DMS153 (cell line): ENCODE measurements around the gene C2orf66.

Source experiments
- DNase-seq: peaks from one replicate; lab custom pipeline; 2025; lab: John Stamatoyannopoulos, UW

Gene C2orf66

DNA sequence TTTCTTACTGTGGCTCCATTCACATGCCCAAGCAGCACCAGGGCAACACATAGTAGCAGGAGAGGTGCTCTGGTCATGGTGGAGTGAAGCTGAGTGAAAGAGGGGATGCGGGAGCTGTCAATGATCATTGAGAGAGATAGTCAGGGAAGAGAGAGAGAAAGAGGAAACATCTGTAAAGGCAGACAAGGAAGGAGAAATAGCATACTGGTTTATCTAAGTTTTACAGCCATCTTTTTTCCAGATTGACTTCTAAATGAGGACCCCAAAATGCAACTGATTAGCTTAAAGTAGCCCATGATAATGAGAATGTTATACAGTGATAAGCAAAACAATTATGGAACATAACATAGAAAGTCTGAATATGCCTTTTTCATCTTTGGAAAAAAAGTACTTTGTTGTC lies at the start of gene C2orf66:
Gene C2orf66 (minus strand): TSS at position 96 of the 400 bp plus-strand sequence. CDS start 19 bp downstream, at position 77.
- DNase-seq = no peak

- DNase-seq = no peak
Observed at GRCh38 chr2:196854629-196855028, 45.5 kb upstream of the C2orf66 start.

- no peak for DNase-seq
Observed at GRCh38 chr2:196853301-196854087, 44.3 kb upstream of the C2orf66 start.

DNA sequence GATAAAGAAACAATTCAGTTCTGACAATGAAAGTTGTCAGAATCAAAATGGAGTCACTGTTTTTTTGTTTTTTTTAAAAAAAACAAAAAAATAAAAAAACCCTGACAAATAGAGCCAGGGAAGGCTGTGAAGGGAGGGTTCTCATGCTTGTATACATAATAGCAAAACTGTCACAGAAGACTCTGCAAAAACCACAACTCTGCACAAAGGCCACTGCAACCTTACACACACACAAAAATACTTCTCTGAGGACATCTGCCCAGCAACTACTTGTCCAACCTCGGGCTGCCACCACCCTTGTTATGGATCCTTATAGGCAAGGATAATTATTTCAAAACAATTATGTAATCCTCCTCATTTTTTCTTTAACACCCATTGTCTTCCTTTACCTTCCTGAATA lies 41.9 kb upstream of the C2orf66 start:
- DNase-seq = no peak

DNA sequence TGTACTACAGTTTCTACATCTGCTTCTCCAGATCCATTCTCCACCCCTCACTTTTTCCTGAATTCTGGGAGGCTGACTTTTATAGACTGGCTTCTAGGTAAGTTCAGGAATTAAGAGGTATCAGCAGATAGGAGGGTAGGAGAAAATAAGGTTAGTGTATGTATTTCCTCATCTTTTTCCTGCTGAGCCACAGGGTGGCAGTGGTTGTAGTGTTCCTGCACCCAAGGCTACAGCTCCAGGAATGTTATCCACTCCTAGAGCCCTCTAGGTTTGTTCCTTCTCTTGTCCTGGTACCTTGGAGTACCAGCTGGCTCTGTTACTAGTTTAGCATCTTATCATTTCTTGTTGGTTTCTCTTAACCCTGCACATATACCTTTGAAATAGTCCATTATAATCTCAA lies 40.7 kb upstream of the C2orf66 start:
- peak; percentile 20 for DNase-seq

DNA sequence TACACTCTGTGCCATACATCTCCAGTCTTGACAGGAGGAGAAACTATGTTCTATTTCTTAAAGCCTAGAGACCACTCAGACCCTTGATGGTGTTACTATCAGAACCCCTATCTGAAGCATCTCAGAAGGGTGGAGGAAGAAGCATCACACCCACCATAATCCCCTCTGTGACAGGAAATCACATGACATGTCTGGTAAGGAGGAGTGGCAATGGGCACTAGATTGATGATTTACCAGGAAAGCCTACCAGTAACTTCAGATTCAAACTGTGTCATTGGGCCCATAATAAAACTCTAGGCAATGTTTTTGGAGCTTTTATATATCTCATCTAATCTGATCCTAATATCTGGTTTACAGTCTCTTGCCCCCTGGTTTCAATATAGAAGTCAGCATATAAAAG lies 37.1 kb upstream of the C2orf66 start:
- DNase-seq = no peak

DNA sequence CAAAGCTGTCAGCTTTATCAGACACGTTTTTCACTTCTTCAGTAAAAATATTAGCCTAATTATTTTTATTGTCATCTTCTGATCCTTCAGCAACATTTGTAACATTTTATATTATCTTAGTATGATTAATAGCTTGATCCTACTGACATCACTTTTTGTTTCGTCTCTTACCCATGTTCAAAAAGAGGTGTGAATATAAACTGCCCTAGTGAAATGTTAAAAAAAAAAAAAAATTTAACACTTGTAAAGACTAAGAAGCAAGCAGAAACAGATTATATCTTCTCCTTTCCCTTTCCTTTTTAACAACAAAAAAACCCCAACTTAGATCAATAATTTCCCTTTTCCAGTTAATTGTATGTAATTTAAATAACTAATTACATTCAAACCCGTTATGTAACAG lies 36.2 kb upstream of the C2orf66 start:
- DNase-seq = no peak

DNA sequence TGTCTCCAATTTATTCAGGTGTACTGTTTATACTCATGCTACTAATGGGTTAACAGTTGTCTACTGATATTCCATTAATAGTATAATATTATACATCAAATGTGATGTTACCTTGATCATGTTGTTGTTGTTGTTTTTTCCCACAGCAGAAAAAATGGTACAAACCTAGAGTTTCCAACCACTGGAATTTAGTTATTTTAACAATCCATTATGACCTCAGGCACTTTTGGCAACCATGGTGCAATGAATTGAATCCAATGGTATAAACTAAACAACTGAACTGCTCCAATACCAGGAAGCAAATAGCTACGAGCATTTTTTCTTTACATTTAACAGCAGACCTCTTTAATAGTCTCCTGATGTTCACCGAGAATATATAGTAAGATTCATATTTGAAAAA lies 31.0 kb upstream of the C2orf66 start:
- no peak for DNase-seq

DNA sequence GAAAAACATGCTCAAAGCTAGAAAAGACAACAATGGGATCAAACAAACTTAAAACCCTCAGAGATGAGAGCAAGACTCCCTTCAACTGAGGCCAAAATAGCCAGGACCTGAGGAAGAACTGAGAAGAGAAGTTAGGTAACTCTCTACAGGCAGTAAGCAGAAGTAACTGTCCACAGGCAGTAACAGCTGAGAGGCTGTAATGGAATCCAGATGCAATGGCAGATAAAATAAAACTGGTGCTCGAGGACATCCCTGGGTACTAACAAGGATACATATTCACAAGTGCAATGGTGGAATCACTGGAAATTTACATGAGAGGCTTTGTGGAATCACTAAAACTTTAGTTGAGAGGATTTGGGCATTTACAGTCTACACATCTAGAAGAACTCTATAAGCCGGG lies 30.4 kb upstream of the C2orf66 start:
- DNase-seq = no peak

DNA sequence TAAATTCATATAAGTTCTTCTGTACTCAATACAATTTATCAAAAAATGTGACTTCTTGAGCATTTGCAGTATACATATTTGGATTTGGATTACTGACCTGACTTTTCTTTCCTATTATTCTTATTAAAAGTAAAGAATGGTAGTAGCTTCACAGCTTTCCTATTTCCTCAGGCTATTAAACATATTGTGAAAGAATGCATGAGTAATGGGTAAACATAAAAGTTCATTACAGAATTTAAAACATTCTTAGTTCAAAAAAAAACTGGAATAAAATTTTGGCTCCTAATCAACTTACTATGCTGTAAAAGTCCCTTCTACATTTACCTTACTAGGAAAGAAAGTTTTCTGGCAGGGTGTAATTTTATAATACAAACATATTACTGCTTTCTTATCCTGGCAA lies 27.3 kb upstream of the C2orf66 start:
- DNase-seq = no peak

DNA sequence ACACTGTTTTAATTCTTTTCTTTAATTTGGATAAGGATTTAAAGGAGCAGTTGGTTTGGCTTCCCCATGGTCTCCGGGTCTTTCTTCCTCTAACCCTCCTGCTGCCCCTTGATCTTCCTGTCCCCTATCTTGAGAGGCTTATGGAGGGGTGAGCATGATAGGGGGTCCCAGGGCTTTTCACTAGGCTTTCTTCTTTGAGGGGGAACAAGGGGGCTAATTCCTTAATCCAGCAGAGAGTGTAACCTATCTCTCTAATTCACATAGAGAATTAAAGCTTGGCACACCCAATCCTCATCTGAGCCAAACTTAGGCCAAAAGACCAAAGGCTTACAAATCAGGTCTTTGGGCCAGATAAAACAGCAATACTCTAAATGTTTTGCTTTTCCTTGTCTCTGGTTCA lies 21.5 kb upstream of the C2orf66 start:
- no peak for DNase-seq

GRCh38 chr2:196827356-196827755 lies 18.2 kb upstream of the C2orf66 start:
- no peak for DNase-seq

GRCh38 chr2:196823750-196824522 lies 14.8 kb upstream of the C2orf66 start:
- no peak for DNase-seq

DNA sequence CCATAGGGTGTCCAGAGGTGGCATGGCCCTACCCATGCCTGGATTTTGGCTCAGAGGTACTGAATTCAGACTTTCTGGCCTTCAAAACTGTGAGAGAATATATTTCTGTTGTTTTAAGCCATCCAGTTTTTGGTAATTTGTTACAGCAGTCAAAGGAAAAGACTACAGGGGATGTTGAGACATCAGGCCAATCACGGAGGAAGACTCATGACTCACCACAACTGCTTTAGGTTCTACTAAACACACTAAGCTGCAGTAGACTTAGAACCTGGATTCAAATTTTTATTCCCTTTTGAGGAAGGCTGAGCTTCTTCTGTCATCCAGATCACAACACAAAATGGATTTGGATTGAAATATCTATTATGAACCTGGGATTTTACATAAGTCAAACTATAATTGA lies 12.0 kb upstream of the C2orf66 start:
- no peak for DNase-seq

- no peak for DNase-seq
Observed at GRCh38 chr2:196808083-196808665, 981 bp downstream of the C2orf66 start.

DNA sequence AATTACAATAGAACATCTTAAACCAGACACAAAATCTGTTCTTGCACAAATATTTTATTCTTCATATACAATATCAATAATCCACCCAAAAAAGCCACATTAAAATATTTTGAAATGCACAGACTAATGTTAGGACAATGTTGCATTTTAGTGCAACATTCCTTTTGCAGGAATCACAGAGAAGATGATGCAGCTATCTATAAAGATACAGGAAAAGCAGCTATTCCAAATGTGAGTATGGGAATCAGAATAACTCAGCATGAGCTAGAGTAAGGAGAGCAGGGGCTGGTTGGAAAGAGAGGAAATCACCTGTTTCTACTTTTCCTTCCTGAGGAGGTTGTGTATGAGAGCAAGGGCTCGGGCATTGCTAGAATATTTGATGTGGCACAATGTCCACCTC lies 4.8 kb downstream of the C2orf66 start:
- DNase-seq = no peak

DNA sequence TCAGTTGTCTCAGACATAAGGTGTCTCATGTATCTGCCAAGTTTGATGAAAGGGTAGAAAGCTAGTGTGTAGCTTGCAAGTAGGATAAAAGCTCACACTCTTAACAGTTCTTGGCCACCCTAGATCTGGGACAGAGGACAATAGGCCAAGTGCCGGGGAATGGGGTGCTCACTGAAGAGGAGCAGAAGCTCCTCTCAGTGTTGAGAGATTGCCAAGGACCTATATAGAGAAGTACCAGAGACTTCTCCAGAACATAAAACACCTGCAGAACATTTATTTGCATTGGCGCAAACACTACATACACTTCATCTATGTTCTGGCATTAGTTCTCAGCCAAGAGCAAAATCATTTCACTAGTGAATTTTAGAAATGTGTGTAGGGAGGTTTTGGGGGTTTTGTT lies 6.8 kb downstream of the C2orf66 start:
- DNase-seq = no peak

DNA sequence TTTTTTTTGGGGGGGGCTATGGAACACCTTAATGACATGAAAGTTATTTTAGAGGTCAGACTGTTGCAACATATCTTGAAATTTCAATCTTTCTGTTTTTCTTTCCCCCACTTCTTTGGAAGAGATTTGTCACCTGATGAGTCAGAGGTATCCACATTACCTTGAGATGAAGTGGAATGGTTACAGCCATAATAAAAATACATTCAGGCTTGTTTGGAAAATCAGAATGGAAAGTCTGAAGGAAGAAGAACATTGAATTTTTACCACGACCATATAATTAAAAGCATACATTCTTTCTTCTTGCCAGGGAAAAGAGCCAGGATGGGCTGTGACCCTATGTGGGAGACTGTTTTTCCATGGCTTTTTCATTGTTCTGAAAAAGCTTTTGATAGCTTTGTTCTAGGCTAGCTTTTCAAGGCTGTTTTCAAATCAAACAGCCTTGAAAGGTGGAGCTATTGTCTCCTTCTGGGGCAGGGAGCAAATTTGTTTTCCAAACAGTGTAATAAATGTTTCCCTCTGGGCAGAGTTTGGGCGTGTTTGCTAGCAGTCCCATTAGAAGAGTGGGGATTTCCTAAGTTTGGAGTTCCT lies 7.4 kb downstream of the C2orf66 start:
- DNase-seq = no peak

DNA sequence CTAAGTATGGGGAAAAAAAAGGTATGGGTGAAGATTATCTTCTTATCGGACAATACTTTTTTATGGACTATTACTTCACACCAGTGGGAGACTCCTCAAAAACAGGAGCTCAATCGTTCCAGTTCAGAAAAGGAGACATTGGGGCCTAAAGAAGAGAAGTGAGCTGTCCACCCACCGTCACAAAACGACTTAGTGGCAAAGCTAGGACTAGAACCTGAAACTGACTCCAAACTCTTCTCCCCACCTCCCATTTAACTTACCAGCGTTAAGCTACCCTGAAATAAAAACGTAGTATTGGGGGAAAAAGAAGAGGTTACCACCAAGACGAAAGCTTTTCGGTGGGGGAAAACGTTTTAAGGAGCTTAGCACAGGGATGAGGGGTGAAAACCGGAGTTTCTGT lies 10.2 kb downstream of the C2orf66 start:
- DNase-seq = no peak

- DNase-seq = no peak
Observed at GRCh38 chr2:196792865-196793264, 16.3 kb downstream of the C2orf66 start.

- no peak for DNase-seq
Observed at GRCh38 chr2:196783431-196784094, 25.6 kb downstream of the C2orf66 start.

DNA sequence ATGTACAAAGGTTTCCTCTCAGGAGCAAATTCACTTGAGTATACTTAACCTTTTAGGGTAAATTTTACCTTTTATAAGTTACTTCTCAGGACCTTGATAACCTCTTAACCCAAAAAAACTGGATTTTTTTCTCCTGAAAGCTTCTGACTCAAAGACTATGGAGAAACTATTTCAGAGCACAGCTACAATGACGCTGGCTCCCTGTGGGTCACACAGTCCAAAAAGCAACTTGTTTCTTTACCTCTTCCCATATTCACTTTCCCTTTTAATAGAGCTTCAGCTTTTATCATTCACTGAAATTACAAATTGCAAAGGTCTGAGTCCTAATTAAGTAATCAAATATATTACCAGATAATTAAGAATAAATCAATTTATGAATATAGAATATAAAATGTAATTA lies 42.1 kb downstream of the C2orf66 start:
- no peak for DNase-seq
